MM.1S (cell line): Measurements from ENCODE around the gene PEX14.

Source experiments
- EZH2 ChIP-seq: fragments of 300-600 bp; sonication (generic); optimal IDR thresholded peaks from 2 replicates; pipeline ENCODE3; 2017; ENCODE audit warnings: low read depth, mild to moderate bottlenecking, antibody characterized with exemption, low read length, mixed read lengths
- TF ChIP-seq, protein P1 (sequence below): fragments of 300-600 bp; sonication (generic); IDR thresholded peaks from 2 replicates; pipeline ENCODE4 v1.5.1; 2016; ENCODE audit warnings: antibody characterized with exemption, low read length, mixed read lengths

DNA sequence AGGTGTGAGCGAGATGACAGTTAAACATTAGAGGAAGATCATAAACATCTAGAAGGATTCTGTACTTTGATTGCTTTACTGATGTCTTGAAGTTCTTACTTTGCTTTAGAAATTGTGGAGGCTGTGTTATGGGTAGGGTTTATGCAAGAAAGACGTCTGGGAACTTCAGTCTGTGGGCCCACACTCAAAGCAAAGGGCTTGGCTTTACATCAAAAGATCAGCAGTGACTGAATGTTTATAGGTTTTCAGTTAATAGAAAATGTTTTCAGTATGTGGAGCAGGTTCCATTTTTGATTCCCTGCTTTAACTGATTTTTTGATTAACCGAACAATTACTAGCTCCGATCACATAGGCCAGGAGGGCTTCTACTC lies 31.9 kb downstream of the PEX14 start:
- TF ChIP-seq, protein P1, sequence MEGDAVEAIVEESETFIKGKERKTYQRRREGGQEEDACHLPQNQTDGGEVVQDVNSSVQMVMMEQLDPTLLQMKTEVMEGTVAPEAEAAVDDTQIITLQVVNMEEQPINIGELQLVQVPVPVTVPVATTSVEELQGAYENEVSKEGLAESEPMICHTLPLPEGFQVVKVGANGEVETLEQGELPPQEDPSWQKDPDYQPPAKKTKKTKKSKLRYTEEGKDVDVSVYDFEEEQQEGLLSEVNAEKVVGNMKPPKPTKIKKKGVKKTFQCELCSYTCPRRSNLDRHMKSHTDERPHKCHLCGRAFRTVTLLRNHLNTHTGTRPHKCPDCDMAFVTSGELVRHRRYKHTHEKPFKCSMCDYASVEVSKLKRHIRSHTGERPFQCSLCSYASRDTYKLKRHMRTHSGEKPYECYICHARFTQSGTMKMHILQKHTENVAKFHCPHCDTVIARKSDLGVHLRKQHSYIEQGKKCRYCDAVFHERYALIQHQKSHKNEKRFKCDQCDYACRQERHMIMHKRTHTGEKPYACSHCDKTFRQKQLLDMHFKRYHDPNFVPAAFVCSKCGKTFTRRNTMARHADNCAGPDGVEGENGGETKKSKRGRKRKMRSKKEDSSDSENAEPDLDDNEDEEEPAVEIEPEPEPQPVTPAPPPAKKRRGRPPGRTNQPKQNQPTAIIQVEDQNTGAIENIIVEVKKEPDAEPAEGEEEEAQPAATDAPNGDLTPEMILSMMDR: no peak
- no peak for TF ChIP-seq EZH2
